Left kidney (tissue), 2 donors: Measurements from ENCODE around the gene TBX10. TPM values are rescaled to one million over a fixed set of nuclear protein-coding genes. Genes with fewer than 3 reads are reported as not detected.
"Not testable (repeated sequence)": the region's sequence is repeated elsewhere in the genome, so short reads cannot be mapped to it uniquely, and the experiment has no call there.

Experiments
- DNase-seq: peaks from one replicate; pipeline ENCODE4 v3.0.0-alpha.2; 2013
- polyA plus RNA-seq: library from polyadenylated mRNA; unstranded; fragments of 120-200 nt; gene quantifications from one replicate; pipeline ENCODE4 v1.2.1, GENCODE V29; 2013; ENCODE audit not compliant: insufficient read length

The TBX10 gene
- polyA plus RNA-seq, 1 donor: not detected

GRCh38 chr11:67664696-67665540 lies 25.4 kb upstream of the TBX10 start:
- DNase-seq: no peak

- DNase-seq: no peak
These were observed 24.6 kb upstream of the TBX10 start for GRCh38 chr11:67664213-67664585.

- DNase-seq: no peak
These were observed 24.1 kb upstream of the TBX10 start for GRCh38 chr11:67663532-67664212.

- DNase-seq: no peak
These were observed 23.4 kb upstream of the TBX10 start for GRCh38 chr11:67662835-67663531.

GRCh38 chr11:67662142-67662834 lies 22.7 kb upstream of the TBX10 start:
- no peak for DNase-seq

- DNase-seq: not testable (repeated sequence)
These were observed 21.2 kb upstream of the TBX10 start for GRCh38 chr11:67660752-67661151.

GRCh38 chr11:67659651-67660165 lies 20.1 kb upstream of the TBX10 start:
- DNase-seq: not testable (repeated sequence)

GRCh38 chr11:67657300-67657699 lies 17.7 kb upstream of the TBX10 start:
- no peak for DNase-seq

GRCh38 chr11:67656278-67656922 lies 16.8 kb upstream of the TBX10 start:
- DNase-seq: no peak

GRCh38 chr11:67654225-67654624 lies 14.7 kb upstream of the TBX10 start:
- no peak for DNase-seq

GRCh38 chr11:67652965-67653845 lies 13.6 kb upstream of the TBX10 start:
- DNase-seq: no peak

- DNase-seq: no peak
These were observed 12.6 kb upstream of the TBX10 start for GRCh38 chr11:67651976-67652781.

GRCh38 chr11:67649634-67650510 lies 10.3 kb upstream of the TBX10 start:
- DNase-seq: no peak

- DNase-seq: no peak
These were observed 9.4 kb upstream of the TBX10 start for GRCh38 chr11:67648796-67649613.

- DNase-seq: no peak
These were observed 8.7 kb upstream of the TBX10 start for GRCh38 chr11:67648140-67648795.

GRCh38 chr11:67647471-67647870 lies 7.9 kb upstream of the TBX10 start:
- DNase-seq: no peak
